B cell (primary cell): ENCODE data around the gene HHATL.

Source experiments
- EZH2 ChIP-seq: IDR thresholded peaks from 2 replicates; pipeline ENCODE4 v1.6.1; 2012; ENCODE audit warnings: borderline replicate concordance, low read depth, mild to moderate bottlenecking, moderate library complexity, low read length; ENCODE audit not compliant: insufficient read depth, poor library complexity, severe bottlenecking
- TF ChIP-seq, protein P1 (sequence below): fragments of 200-600 bp; IDR thresholded peaks from one replicate; pipeline ENCODE4 v1.8.0; 2022; ENCODE audit warnings: antibody characterized with exemption, mild to moderate bottlenecking

DNA sequence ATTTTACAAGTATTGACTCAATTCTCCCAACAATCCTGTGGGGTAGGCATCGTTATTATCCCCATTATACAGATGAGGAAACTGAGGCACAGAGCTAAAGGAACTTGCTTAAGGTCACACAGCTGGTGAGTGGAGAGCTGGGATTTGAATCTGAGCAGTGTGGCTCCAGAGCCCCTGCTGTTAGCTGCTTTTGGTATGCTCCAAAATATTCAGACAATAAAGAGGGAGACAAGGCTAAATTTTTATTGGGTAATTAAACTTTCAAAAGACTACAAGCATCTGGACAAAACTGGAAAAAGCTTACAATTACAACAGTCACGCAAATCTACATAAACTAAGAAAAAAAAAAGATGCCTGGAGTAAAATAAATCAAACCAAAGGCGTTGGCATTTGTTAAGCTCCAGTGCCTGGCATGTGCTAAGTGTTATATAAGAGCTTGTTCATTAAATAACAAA lies 42.7 kb upstream of the HHATL start:
- TF ChIP-seq EZH2: no peak
- TF ChIP-seq, protein P1, sequence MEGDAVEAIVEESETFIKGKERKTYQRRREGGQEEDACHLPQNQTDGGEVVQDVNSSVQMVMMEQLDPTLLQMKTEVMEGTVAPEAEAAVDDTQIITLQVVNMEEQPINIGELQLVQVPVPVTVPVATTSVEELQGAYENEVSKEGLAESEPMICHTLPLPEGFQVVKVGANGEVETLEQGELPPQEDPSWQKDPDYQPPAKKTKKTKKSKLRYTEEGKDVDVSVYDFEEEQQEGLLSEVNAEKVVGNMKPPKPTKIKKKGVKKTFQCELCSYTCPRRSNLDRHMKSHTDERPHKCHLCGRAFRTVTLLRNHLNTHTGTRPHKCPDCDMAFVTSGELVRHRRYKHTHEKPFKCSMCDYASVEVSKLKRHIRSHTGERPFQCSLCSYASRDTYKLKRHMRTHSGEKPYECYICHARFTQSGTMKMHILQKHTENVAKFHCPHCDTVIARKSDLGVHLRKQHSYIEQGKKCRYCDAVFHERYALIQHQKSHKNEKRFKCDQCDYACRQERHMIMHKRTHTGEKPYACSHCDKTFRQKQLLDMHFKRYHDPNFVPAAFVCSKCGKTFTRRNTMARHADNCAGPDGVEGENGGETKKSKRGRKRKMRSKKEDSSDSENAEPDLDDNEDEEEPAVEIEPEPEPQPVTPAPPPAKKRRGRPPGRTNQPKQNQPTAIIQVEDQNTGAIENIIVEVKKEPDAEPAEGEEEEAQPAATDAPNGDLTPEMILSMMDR: no peak
